Measurements from ENCODE around the gene C8A.

Gene C8A

GRCh38 chr1:56854521-56855099 is at the start of gene C8A:
Gene C8A, plus strand, starts transcription at chr1:56854797. Its CDS starts 105 bp downstream, at chr1:56854902.
- no peak for DNase-seq

- no peak for DNase-seq
Measured at GRCh38 chr1:56806804-56807203, 47.8 kb upstream of the C8A start.

GRCh38 chr1:56808410-56808809 is 46.2 kb upstream of the C8A start:
- DNase-seq, result no peak

- no peak for DNase-seq
Measured at GRCh38 chr1:56811331-56811730, 43.3 kb upstream of the C8A start.

- DNase-seq, result no peak
Measured at GRCh38 chr1:56814205-56814604, 40.4 kb upstream of the C8A start.

- DNase-seq, result no peak
Measured at GRCh38 chr1:56816264-56816663, 38.3 kb upstream of the C8A start.

- peak; percentile 69 for DNase-seq
Measured at GRCh38 chr1:56816909-56817308, 37.7 kb upstream of the C8A start.

GRCh38 chr1:56817716-56818463 is 36.7 kb upstream of the C8A start:
- no peak for DNase-seq

GRCh38 chr1:56819387-56819899 is 35.2 kb upstream of the C8A start, which contains the start of gene FYB2:
Gene FYB2, minus strand, starts transcription at chr1:56819404. Its CDS starts 114 bp downstream, at chr1:56819290.
- peak; percentile 71 for DNase-seq

GRCh38 chr1:56820755-56821461 is 33.7 kb upstream of the C8A start:
- DNase-seq, result peak; percentile 64

- peak; percentile 10 for DNase-seq
Measured at GRCh38 chr1:56821462-56821797, 33.2 kb upstream of the C8A start.

- no peak for DNase-seq
Measured at GRCh38 chr1:56824271-56824670, 30.3 kb upstream of the C8A start.

- peak; percentile 84 for DNase-seq
Measured at GRCh38 chr1:56824938-56825337, 29.7 kb upstream of the C8A start.

GRCh38 chr1:56825436-56825835 is 29.2 kb upstream of the C8A start:
- DNase-seq, result no peak

- DNase-seq, result no peak
Measured at GRCh38 chr1:56827711-56828110, 26.9 kb upstream of the C8A start.

- no peak for DNase-seq
Measured at GRCh38 chr1:56830052-56830451, 24.5 kb upstream of the C8A start.

GRCh38 chr1:56831871-56832693 is 22.5 kb upstream of the C8A start:
- no peak for DNase-seq

GRCh38 chr1:56833088-56833487 is 21.5 kb upstream of the C8A start:
- no peak for DNase-seq

GRCh38 chr1:56834137-56834900 is 20.3 kb upstream of the C8A start:
- no peak for DNase-seq

GRCh38 chr1:56835657-56836056 is 18.9 kb upstream of the C8A start:
- DNase-seq, result no peak

GRCh38 chr1:56836359-56836758 is 18.2 kb upstream of the C8A start:
- no peak for DNase-seq

GRCh38 chr1:56837244-56837939 is 17.2 kb upstream of the C8A start:
- no peak for DNase-seq
